A673 (cell line): ENCODE data around the gene CBX5. TPM values are rescaled to one million over a fixed set of nuclear protein-coding genes. Genes with fewer than 3 reads are reported as not detected.
"Not testable (repeated sequence)": the region's sequence is repeated elsewhere in the genome, so short reads cannot be mapped to it uniquely, and the experiment has no call there.

Source experiments
- BruUV-seq: library from RNA; stranded (reverse); fragments of 400-500 nt; replicated peaks from 2 replicates; lab custom pipeline; 2021; lab: Mats Ljungman, UMichigan
- CTCF ChIA-PET: fragments of 300-600 bp; sonication (Branson Sonifier 250); formaldehyde crosslinking; loops from one replicate; lab custom pipeline; 2022; ENCODE audit warnings: antibody characterized with exemption; lab: Charles Lee
- POLR2A ChIA-PET: fragments of 300-600 bp; sonication (Branson Sonifier 250); formaldehyde crosslinking; loops from one replicate; lab custom pipeline; 2022; ENCODE audit warnings: antibody characterized with exemption; ENCODE audit not compliant: low non-redundant PET; lab: Charles Lee
- DNase-seq: peaks from one replicate; pipeline ENCODE4 v3.0.0-alpha.2; 2015; ENCODE audit warnings: low spot score
- H3K27ac ChIP-seq: fragments of 200-600 bp; sonication (generic); 2 replicates; pipeline ENCODE4 v1.5.1; 2016; ENCODE audit warnings: mixed run types, low read depth, mild to moderate bottlenecking, mixed read lengths, antibody characterized with exemption, low read length; ENCODE audit not compliant: poor library complexity, severe bottlenecking
- H3K27me3 ChIP-seq: fragments of 200-600 bp; sonication (generic); replicated peaks from 2 replicates; pipeline ENCODE4 v1.6.1; 2017; ENCODE audit warnings: mixed run types, low read depth, mild to moderate bottlenecking, mixed read lengths, antibody characterized with exemption, low read length; ENCODE audit not compliant: insufficient read depth, poor library complexity
- H3K36me3 ChIP-seq: fragments of 200-600 bp; sonication (generic); 2 replicates; pipeline ENCODE4 v1.6.1; 2016; ENCODE audit warnings: mixed run types, mild to moderate bottlenecking, mixed read lengths, antibody characterized with exemption, low read length; ENCODE audit not compliant: insufficient read depth, poor library complexity, severe bottlenecking
- H3K4me1 ChIP-seq: fragments of 200-600 bp; sonication (generic); 2 replicates; pipeline ENCODE4 v1.6.1; 2017; ENCODE audit warnings: mixed run types, mild to moderate bottlenecking, mixed read lengths, antibody characterized with exemption, low read length; ENCODE audit not compliant: insufficient read depth, poor library complexity, severe bottlenecking
- H3K4me3 ChIP-seq: fragments of 200-600 bp; sonication (generic); 2 replicates; pipeline ENCODE4 v1.5.1; 2016; ENCODE audit warnings: low read depth, mixed run types, mild to moderate bottlenecking, mixed read lengths, low read length; ENCODE audit not compliant: poor library complexity, severe bottlenecking
- H3K9me3 ChIP-seq: fragments of 200-600 bp; sonication (generic); 2 replicates; pipeline ENCODE4 v1.6.1; 2016; ENCODE audit warnings: mixed run types, low read depth, mild to moderate bottlenecking, mixed read lengths, antibody characterized with exemption, low read length; ENCODE audit not compliant: poor library complexity, severe bottlenecking
- EZH2 ChIP-seq: fragments of 200-600 bp; sonication (generic); IDR thresholded peaks from 2 replicates; pipeline ENCODE4 v1.6.1; 2017; ENCODE audit warnings: borderline replicate concordance, low read depth, mild to moderate bottlenecking, mixed read lengths, antibody characterized with exemption, low read length; ENCODE audit not compliant: poor library complexity, severe bottlenecking
- intact Hi-C: fragments of 100-400 bp; cut with micrococcal nuclease; formaldehyde crosslinking; loops from one replicate; pipeline ENCODE4 v1.10.0; 2022; ENCODE audit not compliant: unreplicated experiment
- total RNA-seq: library from RNA; stranded (reverse); gene quantifications from 2 replicates; pipeline ENCODE4 v1.2.3, GENCODE V29; 2021
- TF ChIP-seq, protein P1 (sequence below): fragments of 300-800, 200-600 bp; sonication (generic); conservative IDR thresholded peaks from 2 replicates; pipeline ENCODE4 v1.5.1; 2017; ENCODE audit warnings: low read depth, mild to moderate bottlenecking, antibody characterized with exemption, low read length, moderate library complexity, mixed read lengths

The CBX5 gene
- total RNA-seq, 1 experiment from 2014 or later: 254 TPM

- ChIA-PET CTCF (no interaction called here), POLR2A (no interaction called here)
- TF ChIP-seq, protein P1, sequence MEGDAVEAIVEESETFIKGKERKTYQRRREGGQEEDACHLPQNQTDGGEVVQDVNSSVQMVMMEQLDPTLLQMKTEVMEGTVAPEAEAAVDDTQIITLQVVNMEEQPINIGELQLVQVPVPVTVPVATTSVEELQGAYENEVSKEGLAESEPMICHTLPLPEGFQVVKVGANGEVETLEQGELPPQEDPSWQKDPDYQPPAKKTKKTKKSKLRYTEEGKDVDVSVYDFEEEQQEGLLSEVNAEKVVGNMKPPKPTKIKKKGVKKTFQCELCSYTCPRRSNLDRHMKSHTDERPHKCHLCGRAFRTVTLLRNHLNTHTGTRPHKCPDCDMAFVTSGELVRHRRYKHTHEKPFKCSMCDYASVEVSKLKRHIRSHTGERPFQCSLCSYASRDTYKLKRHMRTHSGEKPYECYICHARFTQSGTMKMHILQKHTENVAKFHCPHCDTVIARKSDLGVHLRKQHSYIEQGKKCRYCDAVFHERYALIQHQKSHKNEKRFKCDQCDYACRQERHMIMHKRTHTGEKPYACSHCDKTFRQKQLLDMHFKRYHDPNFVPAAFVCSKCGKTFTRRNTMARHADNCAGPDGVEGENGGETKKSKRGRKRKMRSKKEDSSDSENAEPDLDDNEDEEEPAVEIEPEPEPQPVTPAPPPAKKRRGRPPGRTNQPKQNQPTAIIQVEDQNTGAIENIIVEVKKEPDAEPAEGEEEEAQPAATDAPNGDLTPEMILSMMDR: no peak
- no peak for TF ChIP-seq EZH2
- no peak overlapping the region for H3K27ac ChIP-seq
- DNase-seq: no peak
- peak overlapping the region; percentile 73 for H3K4me3 ChIP-seq
- no TSS peak for BruUV-seq
- H3K9me3 ChIP-seq: no peaks in the 10 kb centered on the region
- H3K36me3 ChIP-seq: peaks cover 81% of the 10 kb centered on the region
- H3K4me1 ChIP-seq: peaks cover 12% of the 10 kb centered on the region
- intact Hi-C loops: no loop called here
- H3K27me3 ChIP-seq: no peaks in the 10 kb centered on the region
Observed at GRCh38 chr12:54282949-54283593, 3.1 kb upstream of the CBX5 start.

- BruUV-seq, DNase-seq, H3K9me3 ChIP-seq, CTCF ChIA-PET, H3K27me3 ChIP-seq, intact Hi-C loops: not testable (repeated sequence)
- Histone ChIP-seq H3K4me1 (peaks cover 22% of the 10 kb centered on the region), H3K27ac (peak overlapping the region; percentile 98), H3K36me3 (peaks cover 68% of the 10 kb centered on the region), H3K4me3 (peak overlapping the region; percentile 73)
- POLR2A ChIA-PET: interaction anchor here (0.6 to 2.4 kb wide), 5 partner anchors 7 to 106 kb away, joined by 3 to 13 read pairs (median 6); no protein-coding TSS in a partner anchor
Observed at GRCh38 chr12:54281694-54282093, 1.8 kb upstream of the CBX5 start.

DNA sequence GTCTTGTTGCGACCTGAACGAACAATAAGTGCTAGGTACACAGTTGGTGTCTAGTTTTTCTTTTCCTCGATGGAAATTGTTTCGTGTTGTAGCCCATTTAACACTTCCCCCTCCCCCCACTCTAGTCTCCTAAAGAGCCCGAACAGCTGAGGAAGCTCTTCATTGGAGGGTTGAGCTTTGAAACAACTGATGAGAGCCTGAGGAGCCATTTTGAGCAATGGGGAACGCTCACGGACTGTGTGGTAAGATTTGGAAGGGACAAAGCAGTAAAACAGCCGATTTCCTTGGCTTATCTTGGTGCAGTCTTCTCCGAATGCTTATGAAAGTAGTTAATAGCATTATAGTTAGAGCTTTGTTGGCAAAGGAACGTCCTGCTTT lies 1.3 kb upstream of the CBX5 start:
- H3K4me3 ChIP-seq: peak overlapping the region; percentile 73
- intact Hi-C loops, H3K27me3 ChIP-seq, CTCF ChIA-PET, H3K9me3 ChIP-seq, BruUV-seq, DNase-seq: not testable (repeated sequence)
- H3K4me1 ChIP-seq: peaks cover 26% of the 10 kb centered on the region
- POLR2A ChIA-PET: interaction anchor here (0.6 to 2.4 kb wide), 5 partner anchors 8 to 107 kb away, joined by 3 to 13 read pairs (median 6); no protein-coding TSS in a partner anchor
- peaks cover 64% of the 10 kb centered on the region for H3K36me3 ChIP-seq
- H3K27ac ChIP-seq: peak overlapping the region; percentile 98

GRCh38 chr12:54280468-54281260 lies 742 bp upstream of the CBX5 start, which contains the start of gene HNRNPA1:
Gene HNRNPA1 (plus strand): TSS chr12:54280726. CDS start chr12:54280808, 82 bp downstream.
- peak; percentile 100 for DNase-seq
- H3K27ac ChIP-seq: peak within 1 kb of the TSS; percentile 98
- peak within 1 kb of the TSS; percentile 73 for H3K4me3 ChIP-seq
- POLR2A ChIA-PET: interaction anchor here (0.5 to 2.4 kb wide), 13 partner anchors 8 to 88 kb away, joined by 3 to 19 read pairs (median 5); partner anchors contain the start of gene COPZ1
- BruUV-seq: no TSS peak
- H3K27me3 ChIP-seq: no peaks in the 10 kb centered on the region
- no peaks in the 10 kb centered on the region for H3K9me3 ChIP-seq
- intact Hi-C loops: loop anchor here (1.0 kb wide), 1 partner anchor 21 kb away; no protein-coding TSS in a partner anchor
- CTCF ChIA-PET: interaction anchor here (0.6 to 1.0 kb wide), 4 partner anchors 29 to 641 kb away, joined by 4 to 8 read pairs (median 4); partner anchors contain the start of gene COPZ1
- H3K36me3 ChIP-seq: peaks cover 58% of the 10 kb centered on the region
- TF ChIP-seq, protein P1: no peak
- TF ChIP-seq EZH2: no peak
- peaks cover 27% of the 10 kb centered on the region for H3K4me1 ChIP-seq
